K562 (cell line): ENCODE data around the gene LTBP4. TPM values are rescaled to one million over a fixed set of nuclear protein-coding genes. Genes with fewer than 3 reads are reported as not detected.
A peak's percentile ranks its signal among the peaks of the same experiment; 100 is the strongest.

ENCODE experiments used
- BACH1 ChIP-seq: fragments of 200-800 bp; sonication (Bioruptor generic); IDR thresholded peaks from 2 replicates; pipeline ENCODE4 v1.6.1; 2016; ENCODE audit warnings: missing genetic modification characterization, missing compliant biosample characterization
- CBFB ChIP-seq: sonication (generic); formaldehyde crosslinking; IDR thresholded peaks from 2 replicates; pipeline ENCODE4 v1.4.0; 2020; ENCODE audit warnings: mild to moderate bottlenecking, missing genetic modification reagents
- CEBPZ ChIP-seq: fragments of 150-350 bp; IDR thresholded peaks from 2 replicates; pipeline ENCODE4 v1.6.1; 2014; ENCODE audit warnings: low read depth, mild to moderate bottlenecking, low read length, borderline replicate concordance
- CHD2 ChIP-seq: IDR thresholded peaks from 2 replicates; pipeline ENCODE4 v1.6.1; 2011; ENCODE audit warnings: low read depth, low read length
- CREB3 ChIP-seq: fragments of 450-650 bp; conservative IDR thresholded peaks from 2 replicates; pipeline ENCODE4 v1.6.1; 2016; ENCODE audit warnings: missing genetic modification characterization, low read depth, mild to moderate bottlenecking, missing compliant biosample characterization, moderate library complexity
- GABPA ChIP-seq: fragments of 200-800 bp; sonication (Bioruptor generic); conservative IDR thresholded peaks from 2 replicates; pipeline ENCODE4 v1.6.1; 2016; ENCODE audit warnings: low read depth, missing genetic modification characterization, missing compliant biosample characterization
- MAFF ChIP-seq: IDR thresholded peaks from 2 replicates; pipeline ENCODE4 v1.6.1; 2012; ENCODE audit warnings: low read length, improper control_type of control experiment
- NR2C2 ChIP-seq, 2 experiments: fragments of 200-800 bp in 1 of 2; sonication (Bioruptor generic) in 1 of 2; sonication (generic) in 1 of 2; formaldehyde crosslinking in 1 of 2; IDR thresholded peaks; 2 replicates each; pipeline versions ENCODE4 v1.6.1 to v1.8.0; 2016 to 2022; ENCODE audit warnings: mild to moderate bottlenecking in 1 of 2, missing compliant biosample characterization in 1 of 2, missing genetic modification characterization in 1 of 2, missing genetic modification reagents in 1 of 2
- PBX2 ChIP-seq, 2 experiments: IDR thresholded peaks in 1 of 2; conservative IDR thresholded peaks in 1 of 2; 2 replicates each; pipeline ENCODE4 v1.6.1; 2016; ENCODE audit warnings: low read depth in 2 of 2, mild to moderate bottlenecking in 1 of 2, missing compliant biosample characterization in 1 of 2, missing genetic modification characterization in 1 of 2, moderate library complexity in 1 of 2
- PHF20 ChIP-seq: fragments of 450-650 bp; IDR thresholded peaks from 2 replicates; pipeline ENCODE4 v1.6.1; 2018; ENCODE audit not compliant: partially characterized antibody
- RBM39 ChIP-seq: fragments of 200-400 bp; formaldehyde crosslinking; optimal IDR thresholded peaks from 2 replicates; pipeline ENCODE3; 2018; ENCODE audit warnings: low read depth, low read length
- VEZF1 ChIP-seq: fragments of 200-800 bp; sonication (Bioruptor generic); IDR thresholded peaks from 2 replicates; pipeline ENCODE4 v1.6.1; 2017; ENCODE audit warnings: missing genetic modification characterization, missing compliant biosample characterization
- ZNF134 ChIP-seq: fragments of 250-450 bp; sonication (Bioruptor Pico); conservative IDR thresholded peaks from 2 replicates; pipeline ENCODE4 v1.4.0; 2020
- ZNF197 ChIP-seq: fragments of 200-800 bp; sonication (Bioruptor generic); IDR thresholded peaks from 2 replicates; pipeline ENCODE4 v1.6.1; 2016; ENCODE audit warnings: low read depth, missing genetic modification characterization, missing compliant biosample characterization
- polyA plus RNA-seq, 8 experiments: library from polyadenylated mRNA; depleted of rRNA in 4 of 8; stranded (reverse) in 5 of 8; unstranded in 3 of 8; fragments of >200 nt; fragmentation: Nextera tagmentation in 2 of 8; fragmentation: Illumina TruSeq in 1 of 8; extraction: Ambion mirVana in 2 of 8; extraction: Trizol in 1 of 8; gene quantifications; 2 replicates each; pipeline versions ENCODE4 v1.2.1 to v1.2.3, GENCODE V29; 2011 to 2014; ENCODE audit warnings: inconsistent platforms in 1 of 8, missing spikeins in 1 of 8
- total RNA-seq, 7 experiments: library from RNA; depleted of rRNA in 6 of 7; stranded (reverse); fragments of >200 nt in 6 of 7; fragmentation: Illumina TruSeq in 2 of 7; extraction: Trizol in 2 of 7; gene quantifications; 2 replicates each; pipeline versions ENCODE4 v1.2.1 to v1.2.3, GENCODE V29; 2011 to 2021; ENCODE audit warnings: low replicate concordance in 1 of 7

Gene LTBP4
- total and polyA plus RNA-seq, 9 of the 15 experiments (the other 6 are each of a cell fraction or from before 2014, with no cell fraction given), result 0.35 to 160 (median 31.6) TPM

GRCh38 chr19:40578442-40578908 is 22.7 kb upstream of the LTBP4 start (continued):
- TF ChIP-seq CEBPZ, result no peak
- no peak for TF ChIP-seq NR2C2 (CRISPR knock-in tag; IDR thresholded peaks at IDR 0.05)
- peak; percentile 76 for TF ChIP-seq NR2C2 (tag; IDR thresholded peaks at IDR 0.05)
- TF ChIP-seq CREB3 (tag), result peak; percentile 76
- no peak for TF ChIP-seq PBX2 (CRISPR knock-in tag; IDR thresholded peaks at IDR 0.05; ENCODE audit: low read depth)
- 0 out of 2 replicates have a peak, but pooled peaks have one; percentile 6 for TF ChIP-seq PBX2 (tag; conservative IDR thresholded peaks at IDR 0.05; ENCODE audit: low read depth)
- TF ChIP-seq ZNF197, result peak; percentile 63; the same call in 1 of the 2 replicates
- peak; percentile 6; the same call in 1 of the 2 replicates for TF ChIP-seq MAFF
- 0 out of 2 replicates have a peak, but pooled peaks have one; percentile 52 for TF ChIP-seq BACH1 (tag)
- 0 out of 2 replicates have a peak, but pooled peaks have one; percentile 31 for TF ChIP-seq ZNF134
- no peak for TF ChIP-seq RBM39
- peak; percentile 58; the same call in 1 of the 2 replicates for TF ChIP-seq CHD2
- no peak for TF ChIP-seq CBFB (CRISPR knock-in tag)
- TF ChIP-seq VEZF1 (CRISPR knock-in tag), result peak; percentile 84
- peak; percentile 80 for TF ChIP-seq GABPA (tag)
- TF ChIP-seq PHF20, result no peak
